ENCODE measurements around the gene RDH5.
A peak's percentile ranks its signal among the peaks of the same experiment; 100 is the strongest.

RDH5 gene

GRCh38 chr12:55722948-55723347 lies 2.8 kb downstream of the RDH5 start:
- Histone ChIP-seq H3K4me3 (ENCODE audit: low read depth, low read length) (no peak overlapping the region), H3K27ac (no peak overlapping the region; the same call in none of the 2 replicates), H3K9me3 (ENCODE audit: severe bottlenecking) (no peaks in the 10 kb centered on the region), H3K27me3 (ENCODE audit: insufficient read depth, low read depth, severe bottlenecking) (no peaks in the 10 kb centered on the region), H3K36me3 (peaks cover 52% of the 10 kb centered on the region)
- no peak for TF ChIP-seq CTCF (IDR thresholded peaks at IDR 0.05; ENCODE audit: low read depth, low read length)
- no peak for DNase-seq

GRCh38 chr12:55723516-55724225 lies 3.5 kb downstream of the RDH5 start:
- no peak overlapping the region; the same call in 1 of the 2 replicates for H3K27ac ChIP-seq
- no peak for TF ChIP-seq CTCF (IDR thresholded peaks at IDR 0.05; ENCODE audit: low read depth, low read length)

GRCh38 chr12:55724226-55724939 lies 4.2 kb downstream of the RDH5 start:
- Histone ChIP-seq H3K4me3 (ENCODE audit: low read depth, low read length) (no peak overlapping the region), H3K36me3 (peaks cover 50% of the 10 kb centered on the region), H3K27me3 (ENCODE audit: insufficient read depth, low read depth, severe bottlenecking) (no peaks in the 10 kb centered on the region), H3K9me3 (ENCODE audit: severe bottlenecking) (no peaks in the 10 kb centered on the region), H3K27ac (peak overlapping the region; percentile 30)
- peak; percentile 86 for TF ChIP-seq CTCF (IDR thresholded peaks at IDR 0.05; ENCODE audit: low read depth, low read length)
- DNase-seq, result peak; percentile 82

More at GRCh38 chr12:55723516-55724225, 3.5 kb downstream of the RDH5 start:
- Histone ChIP-seq H3K36me3 (peaks cover 55% of the 10 kb centered on the region), H3K9me3 (ENCODE audit: severe bottlenecking) (no peaks in the 10 kb centered on the region), H3K27me3 (ENCODE audit: insufficient read depth, low read depth, severe bottlenecking) (no peaks in the 10 kb centered on the region), H3K4me3 (ENCODE audit: low read depth, low read length) (no peak overlapping the region)
- DNase-seq, result no peak

- no peak for TF ChIP-seq CTCF (IDR thresholded peaks at IDR 0.05; ENCODE audit: low read depth, low read length)
- Histone ChIP-seq H3K36me3 (peaks cover 45% of the 10 kb centered on the region), H3K4me3 (ENCODE audit: low read depth, low read length) (no peak overlapping the region), H3K27ac (peak overlapping the region; percentile 30), H3K9me3 (ENCODE audit: severe bottlenecking) (no peaks in the 10 kb centered on the region), H3K27me3 (ENCODE audit: insufficient read depth, low read depth, severe bottlenecking) (no peaks in the 10 kb centered on the region)
- no peak for DNase-seq
Observed at GRCh38 chr12:55724940-55725309, 4.7 kb downstream of the RDH5 start.

- no peak for DNase-seq
- Histone ChIP-seq H3K9me3 (ENCODE audit: severe bottlenecking) (no peaks in the 10 kb centered on the region), H3K4me3 (ENCODE audit: low read depth, low read length) (no peak overlapping the region), H3K27me3 (ENCODE audit: insufficient read depth, low read depth, severe bottlenecking) (no peaks in the 10 kb centered on the region), H3K27ac (no peak overlapping the region; the same call in 1 of the 2 replicates), H3K36me3 (peaks cover 44% of the 10 kb centered on the region)
- TF ChIP-seq CTCF (IDR thresholded peaks at IDR 0.05; ENCODE audit: low read depth, low read length), result no peak
Observed at GRCh38 chr12:55725556-55725955, 5.4 kb downstream of the RDH5 start.

All from WERI-Rb-1 (cell line).